ENCODE measurements around the gene NPRL2. TPM values are rescaled to one million over a fixed set of nuclear protein-coding genes. Genes with fewer than 3 reads are reported as not detected.

NPRL2 gene
- total and polyA plus RNA-seq, 2 of the 13 experiments (the other 11 are each of a cell fraction or from before 2014, with no cell fraction given) = 30.6 to 51.4 TPM

- 0 out of 2 replicates have a peak, but pooled peaks have one; percentile 25 for TF ChIP-seq AHDC1 (CRISPR knock-in tag; IDR thresholded peaks at IDR 0.05; ENCODE audit: borderline replicate concordance)
- TF ChIP-seq ZNF569 (CRISPR knock-in tag; IDR thresholded peaks at IDR 0.05; ENCODE audit: borderline replicate concordance) = 0 out of 2 replicates have a peak, but pooled peaks have one; percentile 13
- TF ChIP-seq ZNF782 (CRISPR knock-in tag; IDR thresholded peaks at IDR 0.05; ENCODE audit: borderline replicate concordance) = no peak
- TF ChIP-seq PAX8 (CRISPR knock-in tag; IDR thresholded peaks at IDR 0.05; ENCODE audit: borderline replicate concordance) = 0 out of 2 replicates have a peak, but pooled peaks have one; percentile 15
- TF ChIP-seq CREM (IDR thresholded peaks at IDR 0.05) = peak; percentile 85; the same call in 1 of the 2 replicates
- TF ChIP-seq CREM (CRISPR knock-in tag; IDR thresholded peaks at IDR 0.05) = no peak
- 0 out of 2 replicates have a peak, but pooled peaks have one; percentile 10 for TF ChIP-seq ZFP36L1 (CRISPR knock-in tag; IDR thresholded peaks at IDR 0.05)
- TF ChIP-seq ZNF343 (CRISPR knock-in tag; IDR thresholded peaks at IDR 0.05) = peak; percentile 12; the same call in 1 of the 2 replicates
- 0 out of 2 replicates have a peak, but pooled peaks have one; percentile 17 for TF ChIP-seq SAFB2 (CRISPR knock-in tag; IDR thresholded peaks at IDR 0.05; ENCODE audit: borderline replicate concordance, low read depth)
- no peak for TF ChIP-seq KDM3A (CRISPR knock-in tag; IDR thresholded peaks at IDR 0.05; ENCODE audit: low read depth)
- no peak for TF ChIP-seq TBX3 (IDR thresholded peaks at IDR 0.05; ENCODE audit: borderline replicate concordance)
- no peak for TF ChIP-seq AGO2 (optimal IDR thresholded peaks at IDR 0.05; ENCODE audit: low read depth, low read length)
- no peak for TF ChIP-seq SETDB1 (CRISPR knock-in tag; IDR thresholded peaks at IDR 0.05; ENCODE audit: borderline replicate concordance)
- no peak for TF ChIP-seq MBNL3 (CRISPR knock-in tag; conservative IDR thresholded peaks at IDR 0.05)
- no peak for TF ChIP-seq MTF2 (CRISPR knock-in tag; IDR thresholded peaks at IDR 0.05; ENCODE audit: borderline replicate concordance)
These were observed 9.2 kb upstream of the NPRL2 start (continued) for GRCh38 chr3:50359760-50360110.

All from HepG2 (cell line).